ENCODE results near the gene SFSWAP.

The SFSWAP gene

DNA sequence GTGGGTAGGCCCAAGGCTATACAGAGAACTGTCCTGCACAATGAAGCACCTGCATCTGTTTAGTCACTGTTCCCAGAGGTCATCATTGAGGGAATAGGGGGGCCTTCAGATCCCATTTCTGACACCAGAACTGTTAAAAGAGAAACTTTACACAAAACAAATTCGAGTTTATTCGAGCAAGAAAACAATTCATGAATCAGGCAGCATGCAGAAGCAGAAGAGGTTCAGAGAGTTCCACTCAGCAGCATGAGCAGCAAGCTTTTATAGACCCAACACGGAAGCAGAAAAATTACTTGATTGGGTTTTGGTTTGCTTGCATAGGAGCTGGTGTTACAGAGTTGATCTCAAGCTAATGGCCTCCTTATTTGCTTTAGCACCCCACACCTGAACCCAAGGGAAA is 1.7 kb upstream of the SFSWAP start:
- TF ChIP-seq CREB1 (IDR thresholded peaks at IDR 0.05; ENCODE audit: low read depth): no peak
- TF ChIP-seq, protein P1, sequence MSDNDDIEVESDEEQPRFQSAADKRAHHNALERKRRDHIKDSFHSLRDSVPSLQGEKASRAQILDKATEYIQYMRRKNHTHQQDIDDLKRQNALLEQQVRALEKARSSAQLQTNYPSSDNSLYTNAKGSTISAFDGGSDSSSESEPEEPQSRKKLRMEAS (IDR thresholded peaks at IDR 0.05): no peak
- no peak for TF ChIP-seq EP300 (IDR thresholded peaks at IDR 0.05; ENCODE audit: borderline replicate concordance)
- no peak for TF ChIP-seq TEAD4 (IDR thresholded peaks at IDR 0.05)
- no peak for TF ChIP-seq NFIC (IDR thresholded peaks at IDR 0.05)
- no peak for TF ChIP-seq EGR1 (IDR thresholded peaks at IDR 0.05)
- no peak for TF ChIP-seq FOXM1 (IDR thresholded peaks at IDR 0.05; ENCODE audit: borderline replicate concordance, low read depth)
- no peak for TF ChIP-seq TCF12 (IDR thresholded peaks at IDR 0.05; ENCODE audit: low read depth)
- TF ChIP-seq, protein P2, sequence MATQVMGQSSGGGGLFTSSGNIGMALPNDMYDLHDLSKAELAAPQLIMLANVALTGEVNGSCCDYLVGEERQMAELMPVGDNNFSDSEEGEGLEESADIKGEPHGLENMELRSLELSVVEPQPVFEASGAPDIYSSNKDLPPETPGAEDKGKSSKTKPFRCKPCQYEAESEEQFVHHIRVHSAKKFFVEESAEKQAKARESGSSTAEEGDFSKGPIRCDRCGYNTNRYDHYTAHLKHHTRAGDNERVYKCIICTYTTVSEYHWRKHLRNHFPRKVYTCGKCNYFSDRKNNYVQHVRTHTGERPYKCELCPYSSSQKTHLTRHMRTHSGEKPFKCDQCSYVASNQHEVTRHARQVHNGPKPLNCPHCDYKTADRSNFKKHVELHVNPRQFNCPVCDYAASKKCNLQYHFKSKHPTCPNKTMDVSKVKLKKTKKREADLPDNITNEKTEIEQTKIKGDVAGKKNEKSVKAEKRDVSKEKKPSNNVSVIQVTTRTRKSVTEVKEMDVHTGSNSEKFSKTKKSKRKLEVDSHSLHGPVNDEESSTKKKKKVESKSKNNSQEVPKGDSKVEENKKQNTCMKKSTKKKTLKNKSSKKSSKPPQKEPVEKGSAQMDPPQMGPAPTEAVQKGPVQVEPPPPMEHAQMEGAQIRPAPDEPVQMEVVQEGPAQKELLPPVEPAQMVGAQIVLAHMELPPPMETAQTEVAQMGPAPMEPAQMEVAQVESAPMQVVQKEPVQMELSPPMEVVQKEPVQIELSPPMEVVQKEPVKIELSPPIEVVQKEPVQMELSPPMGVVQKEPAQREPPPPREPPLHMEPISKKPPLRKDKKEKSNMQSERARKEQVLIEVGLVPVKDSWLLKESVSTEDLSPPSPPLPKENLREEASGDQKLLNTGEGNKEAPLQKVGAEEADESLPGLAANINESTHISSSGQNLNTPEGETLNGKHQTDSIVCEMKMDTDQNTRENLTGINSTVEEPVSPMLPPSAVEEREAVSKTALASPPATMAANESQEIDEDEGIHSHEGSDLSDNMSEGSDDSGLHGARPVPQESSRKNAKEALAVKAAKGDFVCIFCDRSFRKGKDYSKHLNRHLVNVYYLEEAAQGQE (IDR thresholded peaks at IDR 0.05; ENCODE audit: low read depth): no peak
- no peak for TF ChIP-seq RAD21 (IDR thresholded peaks at IDR 0.05; ENCODE audit: low read depth)
- no peak for TF ChIP-seq CEBPB (IDR thresholded peaks at IDR 0.05)

DNA sequence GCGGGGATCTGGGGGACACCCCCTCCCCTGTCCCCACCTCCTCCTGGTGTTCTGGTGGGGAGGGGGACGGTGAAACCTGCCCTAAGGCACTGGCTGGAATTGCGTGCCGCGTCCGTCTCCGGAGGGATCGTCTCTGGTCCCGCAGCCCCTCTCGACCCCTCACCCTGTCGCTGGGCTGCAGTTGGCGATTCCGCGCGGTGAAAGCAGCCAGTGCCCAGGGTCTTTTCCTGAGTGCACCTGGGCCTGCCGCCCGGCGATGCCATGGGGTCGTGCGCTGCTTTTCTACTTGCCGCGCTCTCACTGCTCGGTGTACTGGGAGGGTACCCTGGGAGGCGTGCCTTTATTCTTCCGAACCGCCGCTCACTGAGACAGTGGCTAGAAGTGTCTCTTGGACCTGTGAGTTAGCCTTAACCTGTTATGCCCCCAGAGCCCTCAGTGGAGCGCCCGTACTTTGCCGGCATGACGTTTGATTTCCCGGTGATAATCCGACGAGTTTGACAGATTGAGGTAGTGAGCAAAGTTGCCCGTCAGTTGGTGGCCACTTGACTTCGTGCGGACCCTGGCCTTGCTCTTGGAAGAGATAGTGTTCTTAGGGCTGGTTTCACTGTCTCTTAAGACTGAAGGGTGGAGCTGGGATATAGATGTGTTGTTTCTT is 788 bp downstream of the SFSWAP start:
- TF ChIP-seq RAD21 (IDR thresholded peaks at IDR 0.05; ENCODE audit: low read depth): no peak

DNA sequence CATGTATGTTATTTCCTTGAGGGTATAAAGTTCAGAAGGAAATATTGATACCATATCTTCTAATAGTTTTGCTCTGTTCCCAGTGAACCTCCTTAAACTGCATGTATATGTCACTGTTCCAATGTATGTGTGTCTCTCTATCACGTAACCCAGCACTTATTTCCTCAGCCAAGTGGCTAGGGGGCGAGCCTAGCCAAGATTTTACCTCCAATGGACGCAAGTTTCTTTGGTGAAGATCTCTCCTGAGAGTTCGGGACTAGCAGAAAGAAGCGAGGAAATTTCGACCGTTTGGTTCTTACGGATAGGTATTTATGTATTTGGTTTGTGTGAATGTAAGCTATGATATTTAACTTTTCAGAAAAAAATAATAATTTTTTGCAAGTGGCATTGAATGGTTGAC is 2.5 kb downstream of the SFSWAP start:
- TF ChIP-seq, protein P2 (IDR thresholded peaks at IDR 0.05; ENCODE audit: low read depth): no peak
- TF ChIP-seq, protein P1 (IDR thresholded peaks at IDR 0.05): no peak
- no peak for TF ChIP-seq RAD21 (IDR thresholded peaks at IDR 0.05; ENCODE audit: low read depth)
- no peak for TF ChIP-seq NFIC (IDR thresholded peaks at IDR 0.05)

DNA sequence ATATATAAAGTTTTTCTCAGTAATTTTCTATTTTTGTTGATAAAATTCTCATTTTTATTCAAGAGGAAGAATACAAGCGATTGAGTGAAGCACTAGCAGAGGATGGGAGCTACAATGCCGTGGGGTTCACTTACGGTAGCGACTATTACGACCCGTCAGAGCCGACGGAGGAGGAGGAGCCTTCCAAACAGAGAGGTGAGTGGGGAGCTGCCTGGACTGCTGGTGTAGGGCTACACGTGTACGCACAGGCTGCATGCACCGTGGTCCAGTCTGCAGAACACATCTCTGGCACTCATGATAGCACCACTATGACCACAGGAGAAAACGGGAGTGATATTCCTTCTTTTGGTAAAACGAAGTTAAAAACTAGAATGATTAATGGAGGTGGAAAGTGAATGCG is 3.9 kb downstream of the SFSWAP start:
- TF ChIP-seq YY1 (IDR thresholded peaks at IDR 0.05; ENCODE audit: low read depth): no peak
- TF ChIP-seq RAD21 (IDR thresholded peaks at IDR 0.05; ENCODE audit: low read depth): no peak
- TF ChIP-seq TAF1 (IDR thresholded peaks at IDR 0.05; ENCODE audit: low read depth): no peak
- no peak for TF ChIP-seq EGR1 (IDR thresholded peaks at IDR 0.05)
- TF ChIP-seq TCF12 (IDR thresholded peaks at IDR 0.05; ENCODE audit: low read depth): no peak
- TF ChIP-seq ZBTB7A (IDR thresholded peaks at IDR 0.05; ENCODE audit: low read depth): no peak
- TF ChIP-seq, protein P1 (IDR thresholded peaks at IDR 0.05): no peak
- TF ChIP-seq EP300 (IDR thresholded peaks at IDR 0.05; ENCODE audit: borderline replicate concordance): no peak

DNA sequence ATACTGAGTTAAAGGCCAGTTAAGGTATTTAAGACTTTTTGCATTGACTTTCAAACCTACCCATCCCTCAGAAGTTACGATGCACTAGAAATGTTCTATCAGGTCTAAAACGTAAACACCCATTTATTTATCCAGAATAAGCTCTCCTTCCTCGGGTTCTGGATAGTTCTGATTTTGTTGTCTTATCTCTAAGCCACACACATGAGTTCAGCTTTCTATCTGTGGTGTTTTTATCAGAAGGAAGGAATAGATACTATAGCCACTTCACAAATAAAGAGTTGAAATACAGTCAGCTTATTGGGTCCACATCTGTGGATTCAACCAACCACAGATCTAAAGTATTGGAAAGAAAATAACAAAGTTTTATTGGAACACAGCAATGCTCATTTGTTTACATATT is 5.4 kb downstream of the SFSWAP start:
- TF ChIP-seq, protein P2 (IDR thresholded peaks at IDR 0.05; ENCODE audit: low read depth): no peak
- no peak for TF ChIP-seq EP300 (IDR thresholded peaks at IDR 0.05; ENCODE audit: borderline replicate concordance)
- no peak for TF ChIP-seq NFIC (IDR thresholded peaks at IDR 0.05)
- TF ChIP-seq CREB1 (IDR thresholded peaks at IDR 0.05; ENCODE audit: low read depth): no peak
- TF ChIP-seq TEAD4 (IDR thresholded peaks at IDR 0.05): no peak
- TF ChIP-seq, protein P1 (IDR thresholded peaks at IDR 0.05): no peak
- no peak for TF ChIP-seq YY1 (IDR thresholded peaks at IDR 0.05; ENCODE audit: low read depth)
- no peak for TF ChIP-seq TCF12 (IDR thresholded peaks at IDR 0.05; ENCODE audit: low read depth)
- no peak for TF ChIP-seq EGR1 (IDR thresholded peaks at IDR 0.05)
- TF ChIP-seq, protein P3, sequence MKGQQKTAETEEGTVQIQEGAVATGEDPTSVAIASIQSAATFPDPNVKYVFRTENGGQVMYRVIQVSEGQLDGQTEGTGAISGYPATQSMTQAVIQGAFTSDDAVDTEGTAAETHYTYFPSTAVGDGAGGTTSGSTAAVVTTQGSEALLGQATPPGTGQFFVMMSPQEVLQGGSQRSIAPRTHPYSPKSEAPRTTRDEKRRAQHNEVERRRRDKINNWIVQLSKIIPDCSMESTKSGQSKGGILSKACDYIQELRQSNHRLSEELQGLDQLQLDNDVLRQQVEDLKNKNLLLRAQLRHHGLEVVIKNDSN (IDR thresholded peaks at IDR 0.05): no peak
- TF ChIP-seq FOXM1 (IDR thresholded peaks at IDR 0.05; ENCODE audit: borderline replicate concordance, low read depth): no peak
- no peak for TF ChIP-seq CEBPB (IDR thresholded peaks at IDR 0.05)
- TF ChIP-seq TAF1 (IDR thresholded peaks at IDR 0.05; ENCODE audit: low read depth): no peak
- TF ChIP-seq ZBTB7A (IDR thresholded peaks at IDR 0.05; ENCODE audit: low read depth): no peak
- TF ChIP-seq RAD21 (IDR thresholded peaks at IDR 0.05; ENCODE audit: low read depth): no peak

Data from Ishikawa (cell line).